HL-60/S4 (cell line): ENCODE results near the gene ATP5MG.
"Not testable (repeated sequence)": the region's sequence is repeated elsewhere in the genome, so short reads cannot be mapped to it uniquely, and the experiment has no call there.

Experiments
- in situ Hi-C: fragments of 300-500 bp; cut with MboI; formaldehyde crosslinking; loops from 2 replicates; pipeline ENCODE4 v1.14.3; 2022; ENCODE audit warnings: low sequenced_read_pairs

ATP5MG gene

DNA sequence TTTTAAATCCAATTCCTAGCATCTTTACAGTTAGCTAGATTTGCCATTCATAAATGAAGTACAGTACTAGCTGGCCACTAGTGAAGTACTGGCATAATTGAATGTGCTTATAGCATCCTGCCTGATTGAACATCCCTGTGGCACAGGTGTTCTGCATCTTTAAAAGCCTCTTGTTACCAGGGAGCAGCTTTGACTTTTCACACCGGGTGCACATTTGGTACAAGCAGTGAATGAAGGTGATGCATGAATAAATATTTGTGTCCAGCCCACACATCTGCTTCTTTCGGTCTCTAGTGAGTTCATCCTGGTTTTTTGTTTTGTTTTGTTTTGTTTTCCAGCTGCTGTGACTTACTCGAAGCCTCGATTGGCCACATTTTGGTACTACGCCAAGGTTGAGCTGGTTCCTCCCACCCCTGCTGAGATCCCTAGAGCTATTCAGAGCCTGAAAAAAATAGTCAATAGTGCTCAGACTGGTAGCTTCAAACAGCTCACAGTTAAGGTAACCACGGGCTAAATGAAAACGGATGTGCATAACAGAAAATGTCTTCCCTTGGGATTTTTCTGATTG is 5.3 kb downstream of the ATP5MG start:
- in situ Hi-C loops, result no loop called here

- in situ Hi-C loops, result no loop called here
Observed at GRCh38 chr11:118410055-118410745, 8.8 kb downstream of the ATP5MG start.

- in situ Hi-C loops, result no loop called here
Observed at GRCh38 chr11:118411530-118411929, 10.1 kb downstream of the ATP5MG start.

DNA sequence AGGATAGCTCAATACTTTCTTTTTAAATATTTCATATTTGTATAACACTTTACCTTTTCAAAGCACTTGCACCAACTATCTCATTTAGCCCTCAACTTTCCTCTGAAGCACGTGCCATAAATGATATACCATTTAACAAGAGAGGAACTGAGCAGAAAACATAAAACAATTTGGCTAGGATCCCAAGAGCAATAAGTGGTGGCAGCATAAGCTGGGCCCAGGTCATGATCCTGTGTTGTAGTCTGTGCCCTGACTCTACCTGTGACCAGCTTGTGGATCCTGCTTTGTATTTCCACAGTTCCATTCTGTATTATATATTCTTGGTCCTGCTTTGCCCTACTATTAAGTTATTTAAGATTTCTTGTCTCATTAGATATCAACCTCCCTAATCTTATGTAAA is 11.5 kb downstream of the ATP5MG start:
- in situ Hi-C loops, result no loop called here

DNA sequence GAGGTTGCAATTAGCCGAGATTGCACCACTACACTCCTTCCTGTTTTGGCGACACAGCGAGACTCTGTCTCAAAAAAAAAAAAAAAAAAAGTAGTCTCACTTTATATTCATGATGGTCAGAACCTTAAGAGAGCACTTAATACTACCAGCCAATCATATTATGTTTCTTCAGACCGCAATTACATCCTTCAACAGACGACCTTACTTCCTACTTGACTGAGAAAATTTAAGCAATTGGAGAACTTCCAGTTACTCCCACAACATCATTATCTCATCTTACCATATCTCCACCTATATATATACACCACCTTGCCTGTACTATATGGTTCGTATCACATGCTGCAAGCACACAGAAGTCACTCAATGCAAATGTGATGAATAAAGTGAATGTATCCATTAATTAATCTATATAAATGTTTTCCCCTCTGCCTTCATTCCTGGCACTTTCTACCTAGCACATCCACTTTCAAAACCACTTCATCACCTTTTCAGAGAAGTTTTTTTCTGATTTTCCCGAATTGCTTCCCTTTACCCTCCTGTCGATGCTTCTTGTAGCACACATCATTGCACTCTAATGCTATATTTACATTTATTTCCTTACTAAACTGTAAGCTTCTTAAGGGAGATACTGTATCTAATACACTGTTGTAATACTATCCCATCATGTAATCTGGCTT is 13.8 kb downstream of the ATP5MG start:
- in situ Hi-C loops, result no loop called here

GRCh38 chr11:118415739-118416068 is 14.3 kb downstream of the ATP5MG start:
- in situ Hi-C loops, result no loop called here

GRCh38 chr11:118416900-118417299 is 15.5 kb downstream of the ATP5MG start:
- in situ Hi-C loops, result not testable (repeated sequence)

DNA sequence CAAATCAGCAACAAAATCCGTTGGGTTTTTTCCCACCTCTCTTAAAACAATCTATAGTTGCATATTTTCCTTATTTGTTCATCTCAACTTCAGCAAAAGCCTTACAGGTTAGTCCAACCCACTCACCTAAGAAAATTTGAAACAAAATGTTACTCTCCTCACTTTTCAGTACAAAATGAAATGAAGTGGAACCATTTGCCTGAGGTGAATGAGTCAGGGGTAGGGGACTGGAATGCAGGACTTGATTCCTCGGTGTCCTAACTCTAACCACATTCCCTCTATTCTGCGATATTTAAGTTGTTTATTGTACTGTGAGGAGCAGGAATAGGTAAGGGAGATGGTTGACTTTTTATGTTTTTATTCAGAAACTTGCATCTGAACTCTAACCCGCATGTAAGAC is 16.4 kb downstream of the ATP5MG start:
- in situ Hi-C loops, result no loop called here

- in situ Hi-C loops, result no loop called here
Observed at GRCh38 chr11:118418766-118419165, 17.4 kb downstream of the ATP5MG start.

GRCh38 chr11:118427707-118428106 is 26.3 kb downstream of the ATP5MG start:
- in situ Hi-C loops, result no loop called here

DNA sequence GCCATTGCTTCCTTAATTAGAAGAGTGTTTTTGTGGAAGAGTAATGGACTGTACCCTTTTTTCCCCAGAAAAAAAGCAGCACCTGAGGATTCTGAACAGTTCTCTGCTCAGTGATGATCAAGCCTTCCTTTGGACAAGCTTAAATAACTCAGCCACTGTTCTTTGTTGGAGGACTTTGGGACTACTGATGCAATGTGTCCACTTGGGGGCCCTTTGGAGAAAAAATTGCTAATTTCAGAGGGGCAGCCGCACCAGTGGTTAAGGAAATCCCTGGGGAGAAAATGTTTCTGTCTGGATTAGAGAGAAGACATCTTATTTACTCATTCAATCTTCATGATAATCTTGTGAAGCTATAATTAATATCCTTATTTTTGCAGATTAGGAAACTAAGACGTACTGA is 29.6 kb downstream of the ATP5MG start:
- in situ Hi-C loops, result no loop called here

DNA sequence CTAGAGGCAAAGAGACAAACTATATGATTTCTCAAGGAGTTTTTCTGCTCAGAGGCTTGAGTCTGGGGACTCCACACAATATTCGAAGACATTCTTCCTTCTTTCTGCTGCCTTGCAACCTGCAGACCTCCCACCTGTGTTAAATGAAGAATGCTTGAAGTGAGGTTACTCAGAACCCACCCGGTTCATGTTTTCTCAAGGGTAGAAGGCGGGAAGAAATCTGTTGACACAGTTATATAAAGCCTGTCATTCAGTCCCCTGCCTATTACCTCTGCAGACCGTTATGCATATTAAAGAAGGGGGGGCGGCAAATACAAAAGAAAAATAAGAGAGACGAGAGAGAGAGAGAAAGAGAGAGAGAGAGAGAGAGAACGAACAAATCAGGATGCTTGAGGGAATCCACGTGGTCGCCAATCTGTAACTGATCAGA is 32.7 kb downstream of the ATP5MG start:
- in situ Hi-C loops, result no loop called here

DNA sequence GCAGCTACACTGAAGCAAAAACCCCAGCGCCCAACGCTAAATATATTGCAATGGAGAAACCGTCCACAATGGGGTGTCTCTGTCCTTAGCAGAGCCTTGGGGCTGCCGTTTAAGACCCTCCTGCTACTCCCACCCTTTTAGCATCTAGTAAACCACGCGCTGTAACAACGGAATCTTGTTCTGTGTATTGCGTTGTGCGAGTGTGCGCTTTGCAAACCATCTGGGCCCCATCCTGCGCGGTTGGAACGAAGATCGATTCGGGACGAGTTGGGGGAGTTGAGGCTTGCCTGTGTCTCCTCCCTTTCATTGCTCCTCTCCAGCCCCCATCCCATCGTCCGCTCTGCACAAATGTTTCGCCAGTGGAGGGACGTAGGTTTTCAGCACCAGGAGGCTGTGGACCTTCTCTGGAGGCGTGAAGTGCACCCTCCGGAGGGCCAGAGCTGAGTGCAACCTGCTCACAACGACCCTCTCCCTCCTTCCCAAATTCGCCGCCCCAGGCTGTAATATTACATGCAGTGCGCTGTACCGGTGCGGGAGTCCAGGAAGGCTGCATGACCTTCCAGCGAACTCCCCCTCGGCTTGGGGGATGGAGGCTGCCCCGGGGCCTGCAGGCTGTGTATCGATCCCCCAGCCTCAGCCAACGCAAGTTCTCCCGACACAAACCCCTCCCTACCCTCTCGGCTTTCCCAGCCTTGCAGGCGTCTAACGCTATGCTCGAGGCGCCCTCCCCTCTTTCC is 33.3 kb downstream of the ATP5MG start:
- in situ Hi-C loops, result no loop called here

- in situ Hi-C loops, result no loop called here
Observed at GRCh38 chr11:118435290-118435892, 34.0 kb downstream of the ATP5MG start.

DNA sequence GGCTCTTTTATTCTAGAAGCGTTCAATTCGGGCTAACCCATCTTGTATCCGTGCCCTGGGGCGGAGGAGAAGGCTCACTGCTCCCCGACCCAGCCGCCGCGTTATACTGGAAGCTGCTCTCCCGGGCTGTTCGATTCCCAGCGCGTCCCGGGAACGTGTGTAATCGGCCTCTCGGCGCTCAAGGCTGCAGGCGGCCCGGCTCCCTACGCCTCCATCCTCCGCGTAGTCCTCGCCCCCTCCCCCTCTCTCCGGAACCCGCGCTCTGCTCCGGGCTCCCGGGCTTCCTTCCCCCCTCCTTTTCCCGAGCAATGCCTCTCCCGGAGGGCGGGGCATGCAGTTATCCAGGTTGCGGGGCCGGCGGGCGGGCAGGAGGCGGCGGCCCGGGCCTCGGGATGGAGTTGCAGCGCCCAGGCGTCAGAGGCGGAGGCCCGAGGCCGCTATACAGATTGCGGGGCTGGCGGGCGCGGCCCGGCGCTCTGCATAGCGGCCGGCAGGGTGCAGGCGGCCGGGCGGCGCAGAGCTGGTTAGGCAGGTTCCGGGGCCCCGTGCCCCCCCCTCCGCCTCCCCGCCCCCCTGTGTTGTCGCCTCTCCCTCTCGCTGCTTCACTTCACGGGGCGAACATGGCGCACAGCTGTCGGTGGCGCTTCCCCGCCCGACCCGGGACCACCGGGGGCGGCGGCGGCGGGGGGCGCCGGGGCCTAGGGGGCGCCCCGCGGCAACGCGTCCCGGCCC is 34.7 kb downstream of the ATP5MG start, which contains the start of gene KMT2A:
KMT2A (plus strand) TSS at position 600 of the 732 bp plus-strand sequence; CDS start at position 621, 21 bp downstream.
- in situ Hi-C loops, result no loop called here

DNA sequence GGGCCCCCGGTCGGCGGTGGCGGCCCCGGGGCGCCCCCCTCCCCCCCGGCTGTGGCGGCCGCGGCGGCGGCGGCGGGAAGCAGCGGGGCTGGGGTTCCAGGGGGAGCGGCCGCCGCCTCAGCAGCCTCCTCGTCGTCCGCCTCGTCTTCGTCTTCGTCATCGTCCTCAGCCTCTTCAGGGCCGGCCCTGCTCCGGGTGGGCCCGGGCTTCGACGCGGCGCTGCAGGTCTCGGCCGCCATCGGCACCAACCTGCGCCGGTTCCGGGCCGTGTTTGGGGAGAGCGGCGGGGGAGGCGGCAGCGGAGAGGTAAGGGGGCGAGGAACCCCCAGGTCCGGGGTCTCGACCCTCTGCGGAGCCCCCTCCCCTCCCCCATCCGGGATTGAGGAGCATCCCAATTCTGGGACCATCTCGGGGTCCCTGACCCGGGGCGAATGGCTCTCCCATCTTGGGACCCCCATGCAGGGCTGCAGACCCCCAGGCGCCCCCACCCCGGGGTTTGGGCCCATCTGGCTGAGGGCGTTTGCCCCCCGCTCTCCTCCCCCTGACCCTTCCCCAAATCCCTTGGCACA is 35.3 kb downstream of the ATP5MG start:
- in situ Hi-C loops, result no loop called here

GRCh38 chr11:118437208-118438125 is 36.1 kb downstream of the ATP5MG start:
- in situ Hi-C loops, result no loop called here

- in situ Hi-C loops, result no loop called here
Observed at GRCh38 chr11:118438314-118438931, 37.0 kb downstream of the ATP5MG start.

- in situ Hi-C loops, result no loop called here
Observed at GRCh38 chr11:118439646-118440045, 38.2 kb downstream of the ATP5MG start.
